Fibroblast of mammary gland (primary cell): Measurements from ENCODE around the gene SUFU.

ENCODE experiments used
- DNase-seq: peaks from one replicate; pipeline ENCODE4 v3.0.0-alpha.2; 2010; ENCODE audit warnings: low read depth
- H3K4me3 ChIP-seq: 2 replicates; pipeline ENCODE4 v1.5.1; 2011; ENCODE audit warnings: low read depth, mild to moderate bottlenecking, low read length, moderate library complexity; ENCODE audit not compliant: control insufficient read depth
- CTCF ChIP-seq: conservative IDR thresholded peaks from 2 replicates; pipeline ENCODE4 v1.5.1; 2011; ENCODE audit warnings: low read depth, low read length, inconsistent platforms; ENCODE audit not compliant: control insufficient read depth, insufficient read depth

The SUFU gene

GRCh38 chr10:102537948-102538347, 34.2 kb downstream of the SUFU start:
- no peak overlapping the region for H3K4me3 ChIP-seq
- no peak for TF ChIP-seq CTCF
- DNase-seq = no peak

GRCh38 chr10:102538811-102539210, 35.0 kb downstream of the SUFU start:
- H3K4me3 ChIP-seq = no peak overlapping the region
- TF ChIP-seq CTCF = no peak
- no peak for DNase-seq

GRCh38 chr10:102540023-102540422, 36.3 kb downstream of the SUFU start:
- no peak overlapping the region for H3K4me3 ChIP-seq
- peak; percentile 45 for TF ChIP-seq CTCF
- DNase-seq = peak; percentile 43

- DNase-seq = peak; percentile 20
- H3K4me3 ChIP-seq = no peak overlapping the region
- no peak for TF ChIP-seq CTCF
These were observed 39.1 kb downstream of the SUFU start for GRCh38 chr10:102542800-102543418.

GRCh38 chr10:102545265-102545871, 41.6 kb downstream of the SUFU start:
- no peak for DNase-seq
- H3K4me3 ChIP-seq = no peak overlapping the region
- no peak for TF ChIP-seq CTCF

GRCh38 chr10:102545997-102546396, 42.2 kb downstream of the SUFU start:
- no peak overlapping the region for H3K4me3 ChIP-seq
- no peak for TF ChIP-seq CTCF
- peak; percentile 23 for DNase-seq
